VCaP (cell line): ENCODE data around the gene SUSD1.

ENCODE experiments used
- H3K27ac ChIP-seq: fragments of 450-650 bp; 2 replicates; pipeline ENCODE4 v1.5.1; 2017
- CTCF ChIP-seq: fragments of 450-650 bp; conservative IDR thresholded peaks from 2 replicates; pipeline ENCODE4 v1.5.1; 2017; ENCODE audit warnings: mild to moderate bottlenecking, moderate library complexity

SUSD1 gene

DNA sequence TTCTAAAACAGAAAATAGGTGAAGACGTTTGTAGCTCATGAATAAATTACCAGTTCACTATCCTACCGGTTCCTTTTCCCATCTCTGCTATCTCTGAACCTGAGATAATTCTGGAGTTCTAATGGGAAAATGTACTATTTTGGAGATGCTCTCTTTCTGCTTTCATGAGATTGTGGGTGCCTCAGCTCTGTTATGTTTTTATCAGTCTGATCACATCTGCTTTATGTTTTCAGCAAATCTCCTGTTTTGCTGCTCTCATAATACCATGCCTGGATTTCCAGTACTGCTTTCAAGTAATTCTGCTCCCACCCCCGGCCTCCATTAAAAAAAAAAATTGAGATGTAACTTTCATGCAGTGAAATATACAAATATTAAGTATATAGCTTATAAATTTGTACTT, 9.1 kb upstream of the SUSD1 start:
- TF ChIP-seq CTCF = no peak
- no peak overlapping the region for H3K27ac ChIP-seq

DNA sequence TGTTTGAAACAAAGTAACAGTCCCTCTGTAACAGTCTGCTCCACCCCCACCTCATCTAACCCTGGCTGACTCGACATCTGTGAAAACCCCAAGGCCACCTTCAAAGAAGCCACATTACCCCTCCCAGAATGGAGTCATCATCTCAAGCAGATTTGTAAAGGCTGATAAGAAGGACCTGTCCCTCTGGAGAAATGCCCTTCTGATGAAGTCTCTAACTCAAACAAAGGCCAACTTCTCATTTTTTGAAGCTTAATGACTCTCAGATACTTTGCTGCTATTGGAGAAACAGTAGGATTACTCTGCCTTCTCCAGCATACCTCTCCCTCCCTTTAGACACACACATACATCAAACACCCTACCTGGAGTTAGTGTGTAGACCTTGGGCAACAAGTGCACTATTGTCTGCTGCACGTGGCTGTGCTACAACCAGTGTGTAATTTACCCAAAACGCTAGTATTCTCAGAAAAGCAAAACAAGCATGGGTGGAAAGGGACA, 5.3 kb upstream of the SUSD1 start:
- H3K27ac ChIP-seq = no peak overlapping the region
- no peak for TF ChIP-seq CTCF

GRCh38 chr9:112179816-112180215, 4.7 kb upstream of the SUSD1 start:
- no peak overlapping the region for H3K27ac ChIP-seq
- TF ChIP-seq CTCF = no peak

DNA sequence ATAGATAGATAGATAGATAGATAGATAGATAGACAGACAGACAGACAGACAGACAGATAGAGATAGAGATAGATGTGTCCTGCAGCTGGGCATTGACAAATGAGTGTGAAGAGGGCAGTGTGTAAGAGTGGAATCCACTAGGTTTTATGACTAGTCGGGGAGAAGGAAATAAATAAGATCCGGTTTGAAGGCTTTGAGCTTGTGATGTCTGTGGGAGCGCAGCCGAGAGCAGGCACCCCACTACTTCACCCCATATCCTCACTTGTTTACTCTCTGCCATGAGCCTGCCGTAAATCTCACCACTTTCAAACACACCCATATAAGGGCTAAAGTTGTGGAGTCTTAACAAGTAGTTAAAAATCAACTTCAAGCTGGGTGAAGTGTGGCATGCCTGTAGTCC, 1.4 kb upstream of the SUSD1 start:
- H3K27ac ChIP-seq = no peak overlapping the region
- no peak for TF ChIP-seq CTCF

- TF ChIP-seq CTCF = no peak
- peak overlapping the region; percentile 93 for H3K27ac ChIP-seq
These were observed 759 bp upstream of the SUSD1 start for GRCh38 chr9:112175796-112176315.

DNA sequence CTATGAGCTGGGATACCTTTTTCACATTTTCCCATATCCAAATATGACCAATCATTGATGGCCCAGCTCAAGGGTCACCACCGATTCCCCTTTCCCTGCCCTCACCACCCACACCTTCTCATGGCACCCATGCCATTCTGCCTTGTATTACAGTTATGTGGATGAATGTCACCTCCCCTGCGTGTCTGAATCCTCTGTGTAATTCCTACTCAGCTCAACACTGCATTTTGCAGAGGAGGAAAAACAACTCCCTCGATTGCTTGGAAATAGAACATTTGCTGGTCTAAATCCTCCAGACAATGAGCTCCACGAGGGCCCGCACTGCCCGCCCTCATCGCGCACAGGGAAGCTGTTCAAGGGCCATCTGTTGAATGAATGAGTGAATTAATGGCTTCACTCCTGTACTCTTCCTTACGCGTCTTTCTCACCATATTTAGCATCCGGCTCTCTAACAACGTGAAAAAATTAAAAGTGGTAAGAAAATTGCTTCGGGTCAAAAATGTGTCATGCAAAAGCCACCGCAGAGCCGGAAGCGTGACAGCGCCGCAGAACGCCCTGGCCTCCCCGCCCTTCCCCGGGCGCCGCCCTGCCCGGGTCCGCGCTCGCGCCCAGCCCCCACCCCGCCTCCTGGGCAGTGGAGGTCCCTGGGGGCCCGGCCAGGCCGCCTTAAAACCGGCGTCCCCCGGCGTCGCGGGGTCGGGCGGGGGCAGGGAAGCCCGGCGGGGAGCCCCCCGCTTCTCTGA, 704 bp downstream of the SUSD1 start:
- no peak for TF ChIP-seq CTCF
- H3K27ac ChIP-seq = peak overlapping the region; percentile 93

GRCh38 chr9:112173489-112174221, 1.4 kb downstream of the SUSD1 start:
- peak overlapping the region; percentile 93 for H3K27ac ChIP-seq
- no peak for TF ChIP-seq CTCF
